ENCODE measurements around the gene NARS2.
A peak's percentile ranks its signal among the peaks of the same experiment; 100 is the strongest.

NARS2 gene

GRCh38 chr11:78586452-78587046 is 11.9 kb upstream of the NARS2 start:
- Histone ChIP-seq H3K27ac (no peak overlapping the region), H4K20me1 (no peaks in the 10 kb centered on the region), H3K36me3 (peaks cover 0 to 3% (median 0%) of the 10 kb centered on the region in 11 experiments; a peak in 1 of 22 replicates), H3K9ac (no peak overlapping the region), H3K9me3 (replicated peaks in 1 of 11) (peaks cover 29 to 42% (median 36%) of the 10 kb centered on the region in 11 experiments), H3K27me3 (no peaks in the 10 kb centered on the region), H3K4me3 (no peak overlapping the region), H3K4me2 (no peak overlapping the region), H3K4me1 (no peaks in the 10 kb centered on the region)
- TF ChIP-seq Cebpa-rat (IDR thresholded peaks at IDR 0.05): no peak

GRCh38 chr11:78583889-78584288 is 9.2 kb upstream of the NARS2 start:
- Histone ChIP-seq H3K27ac (no peak overlapping the region), H3K9ac (no peak overlapping the region), H3K9me3 (replicated peaks in 1 of 11) (peaks cover 29 to 51% (median 38%) of the 10 kb centered on the region in 11 experiments), H3K4me2 (no peak overlapping the region), H3K4me3 (no peak overlapping the region), H3K4me1 (no peaks in the 10 kb centered on the region), H4K20me1 (no peaks in the 10 kb centered on the region), H3K27me3 (no peaks in the 10 kb centered on the region), H3K36me3 (peaks cover 0 to 3% (median 0%) of the 10 kb centered on the region in 11 experiments; a peak in 1 of 22 replicates)
- no peak for TF ChIP-seq Cebpa-rat (IDR thresholded peaks at IDR 0.05)

- Histone ChIP-seq H3K9me3 (replicated peaks in 1 of 11) (peaks cover under 1 to 30% (median 11%) of the 10 kb centered on the region in 11 experiments), H3K4me1 (peaks cover 28 to 42% (median 34%) of the 10 kb centered on the region in 10 experiments), H3K4me2 (peak overlapping the region in 6 of 11 experiments; percentile 37 to 88 (median 77); a peak in 12 of 22 replicates), H3K4me3 (no peak overlapping the region), H3K27ac (peak overlapping the region in 2 of 11 experiments; percentile 14 to 46; a peak in 1 of 22 replicates), H3K9ac (no peak overlapping the region), H3K27me3 (no peaks in the 10 kb centered on the region), H3K36me3 (peaks cover 0 to 8% (median 0%) of the 10 kb centered on the region in 11 experiments; a peak in 3 of 22 replicates), H4K20me1 (no peaks in the 10 kb centered on the region)
- TF ChIP-seq Cebpa-rat (IDR thresholded peaks at IDR 0.05): no peak
These were observed 2.8 kb upstream of the NARS2 start for GRCh38 chr11:78577495-78577894.

- peak overlapping the region; percentile 39 to 88 (median 71) for H3K4me2 ChIP-seq
- H3K9me3 ChIP-seq (replicated peaks in 1 of 11): peaks cover 0 to 23% (median 6%) of the 10 kb centered on the region in 11 experiments; a peak in 9 of 22 replicates
- no peak overlapping the region; a peak in 1 of 20 replicates for H3K4me3 ChIP-seq
- H3K36me3 ChIP-seq: peaks cover 0 to 17% (median 5%) of the 10 kb centered on the region in 11 experiments; a peak in 14 of 22 replicates
- H3K27me3 ChIP-seq: no peaks in the 10 kb centered on the region
- no peaks in the 10 kb centered on the region for H4K20me1 ChIP-seq
- peak overlapping the region in 4 of 11 experiments; percentile 10 to 34 (median 20); a peak in 3 of 22 replicates for H3K9ac ChIP-seq
- H3K27ac ChIP-seq: peak overlapping the region in 7 of 11 experiments; percentile 14 to 61 (median 46); a peak in 11 of 22 replicates
- peaks cover 37 to 50% (median 43%) of the 10 kb centered on the region in 10 experiments for H3K4me1 ChIP-seq
- no peak for TF ChIP-seq Cebpa-rat (IDR thresholded peaks at IDR 0.05)
These were observed 2.0 kb upstream of the NARS2 start for GRCh38 chr11:78576549-78577097.

- H3K4me1 ChIP-seq: peaks cover 40 to 59% (median 48%) of the 10 kb centered on the region in 10 experiments
- no peaks in the 10 kb centered on the region for H3K27me3 ChIP-seq
- H4K20me1 ChIP-seq: no peaks in the 10 kb centered on the region
- peaks cover 8 to 28% (median 17%) of the 10 kb centered on the region in 11 experiments; a peak in 21 of 22 replicates for H3K36me3 ChIP-seq
- H3K4me3 ChIP-seq: peak overlapping the region; percentile 75 to 93 (median 87)
- no peak for TF ChIP-seq Cebpa-rat (IDR thresholded peaks at IDR 0.05)
- H3K27ac ChIP-seq: peak overlapping the region in 9 of 11 experiments; percentile 41 to 94 (median 89); a peak in 16 of 22 replicates
- peaks cover 0 to 17% (median 6%) of the 10 kb centered on the region in 11 experiments; a peak in 7 of 22 replicates for H3K9me3 ChIP-seq (replicated peaks in 1 of 11)
- peak overlapping the region; percentile 87 to 97 (median 90); a peak in 17 of 22 replicates for H3K9ac ChIP-seq
- H3K4me2 ChIP-seq: peak overlapping the region; percentile 83 to 98 (median 88)
These were observed 814 bp upstream of the NARS2 start for GRCh38 chr11:78575478-78575877.

- TF ChIP-seq Cebpa-rat (IDR thresholded peaks at IDR 0.05): no peak
- Histone ChIP-seq H3K27me3 (no peaks in the 10 kb centered on the region), H3K4me1 (peaks cover 41 to 61% (median 51%) of the 10 kb centered on the region in 10 experiments), H3K9ac (peak overlapping the region; percentile 87 to 97 (median 90)), H3K27ac (peak overlapping the region; percentile 68 to 95 (median 89); a peak in 21 of 22 replicates), H3K9me3 (replicated peaks in 1 of 11) (peaks cover 0 to 12% (median 6%) of the 10 kb centered on the region in 11 experiments; a peak in 7 of 22 replicates), H4K20me1 (no peaks in the 10 kb centered on the region), H3K36me3 (peaks cover 18 to 46% (median 35%) of the 10 kb centered on the region in 11 experiments; a peak in 21 of 22 replicates), H3K4me3 (peak overlapping the region; percentile 75 to 93 (median 87)), H3K4me2 (peak overlapping the region; percentile 75 to 98 (median 92))
These were observed 983 bp downstream of the NARS2 start for GRCh38 chr11:78573681-78574080.

- H3K27ac ChIP-seq: peak overlapping the region in 8 of 11 experiments; percentile 86 to 95 (median 90); a peak in 13 of 22 replicates
- H3K9ac ChIP-seq: peak overlapping the region; percentile 87 to 97 (median 90)
- peaks cover 21 to 50% (median 39%) of the 10 kb centered on the region in 11 experiments for H3K36me3 ChIP-seq
- H4K20me1 ChIP-seq: no peaks in the 10 kb centered on the region
- H3K9me3 ChIP-seq (replicated peaks in 1 of 11): peaks cover 0 to 12% (median 6%) of the 10 kb centered on the region in 11 experiments; a peak in 7 of 22 replicates
- peak overlapping the region; percentile 75 to 93 (median 87) for H3K4me3 ChIP-seq
- H3K27me3 ChIP-seq: no peaks in the 10 kb centered on the region
- H3K4me2 ChIP-seq: peak overlapping the region; percentile 75 to 98 (median 92)
- TF ChIP-seq Cebpa-rat (IDR thresholded peaks at IDR 0.05): no peak
- H3K4me1 ChIP-seq: peaks cover 41 to 63% (median 53%) of the 10 kb centered on the region in 10 experiments
These were observed 1.4 kb downstream of the NARS2 start for GRCh38 chr11:78573271-78573670.

- H3K9me3 ChIP-seq (replicated peaks in 1 of 11): peaks cover 0 to 7% (median 2%) of the 10 kb centered on the region in 11 experiments; a peak in 7 of 22 replicates
- H3K27ac ChIP-seq: 0 out of 22 replicates have a peak overlapping the region, but pooled peaks of 1 of the 11 experiments have one; percentile 90
- H3K4me3 ChIP-seq: peak overlapping the region in 7 of 10 experiments; percentile 81 to 93 (median 87); a peak in 10 of 20 replicates
- H3K36me3 ChIP-seq: peaks cover 28 to 59% (median 45%) of the 10 kb centered on the region in 11 experiments
- H3K27me3 ChIP-seq: no peaks in the 10 kb centered on the region
- TF ChIP-seq Cebpa-rat (IDR thresholded peaks at IDR 0.05): peak in 2 of 11 experiments; percentile 16 to 26; a peak in 1 of 22 replicates
- no peak overlapping the region for H3K9ac ChIP-seq
- peaks cover 50 to 69% (median 59%) of the 10 kb centered on the region in 10 experiments for H3K4me1 ChIP-seq
- H4K20me1 ChIP-seq: no peaks in the 10 kb centered on the region
- peak overlapping the region; percentile 75 to 98 (median 92); a peak in 21 of 22 replicates for H3K4me2 ChIP-seq
These were observed 2.3 kb downstream of the NARS2 start for GRCh38 chr11:78572394-78572793.

Measured in BLaER1 treated with 17β-estradiol and CSF1 and Interleukin-3, amounts not matched to agents 10 nM and 100 nM (cell line).